ENCODE data around the gene USH2A.
"Not testable (repeated sequence)": the region's sequence is repeated elsewhere in the genome, so short reads cannot be mapped to it uniquely, and the experiment has no call there.

USH2A gene

DNA sequence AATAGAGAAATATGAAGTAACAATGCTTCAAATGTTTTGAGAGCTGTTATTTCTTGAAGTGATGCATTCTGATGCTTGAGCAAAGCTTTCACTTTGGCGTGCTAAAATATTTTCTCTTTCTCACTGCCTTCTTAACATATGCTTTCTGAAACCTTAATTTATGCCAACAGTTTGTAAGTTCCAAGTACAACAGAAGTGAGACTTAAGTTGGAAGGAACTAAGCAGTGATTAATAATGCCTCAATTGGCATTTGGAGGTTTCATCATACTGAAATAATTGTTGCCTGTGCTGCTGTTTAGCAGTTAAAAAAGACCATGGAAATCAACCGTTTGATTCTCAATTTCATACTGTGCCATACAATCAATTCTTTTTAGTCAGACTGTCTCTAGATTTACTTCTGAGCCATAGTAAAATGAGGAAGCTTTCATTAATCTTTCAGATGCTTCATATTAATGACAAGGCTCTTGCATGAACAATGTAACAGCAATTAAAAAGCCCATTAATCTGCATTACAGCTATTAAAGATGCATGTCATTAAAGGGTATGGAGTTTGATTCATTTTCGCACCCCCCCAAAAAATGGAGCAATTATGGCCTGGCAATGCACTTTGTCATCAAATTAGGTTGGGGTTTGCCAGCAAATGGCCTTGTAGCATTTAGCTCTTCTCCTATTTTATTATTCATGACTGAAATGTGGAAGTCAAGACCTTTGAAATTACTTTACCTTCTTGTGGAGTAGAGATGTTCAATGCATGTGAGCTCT, 375.3 kb downstream of the USH2A start:
- DNase-seq (ENCODE audit: low read depth, low spot score), result no peak

DNA sequence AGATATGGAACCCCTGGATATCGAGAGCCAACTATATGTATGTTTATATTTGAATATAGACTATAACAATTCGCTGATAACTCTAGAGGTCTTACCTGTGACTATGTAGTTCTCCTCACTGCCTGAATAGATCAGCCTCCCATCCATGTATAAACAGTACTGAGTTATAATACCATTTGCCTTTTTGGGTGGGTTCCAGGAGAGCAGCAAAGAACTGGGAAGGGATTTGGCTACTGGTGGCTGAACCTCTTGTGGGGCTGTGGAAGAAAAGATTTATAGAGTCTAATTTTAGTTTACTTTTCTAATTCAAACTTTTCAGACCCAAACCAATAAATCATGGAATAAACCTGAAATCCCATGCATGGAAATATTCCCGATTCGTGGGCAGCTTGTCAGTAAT, 376.9 kb downstream of the USH2A start:
- DNase-seq (ENCODE audit: low read depth, low spot score), result no peak

DNA sequence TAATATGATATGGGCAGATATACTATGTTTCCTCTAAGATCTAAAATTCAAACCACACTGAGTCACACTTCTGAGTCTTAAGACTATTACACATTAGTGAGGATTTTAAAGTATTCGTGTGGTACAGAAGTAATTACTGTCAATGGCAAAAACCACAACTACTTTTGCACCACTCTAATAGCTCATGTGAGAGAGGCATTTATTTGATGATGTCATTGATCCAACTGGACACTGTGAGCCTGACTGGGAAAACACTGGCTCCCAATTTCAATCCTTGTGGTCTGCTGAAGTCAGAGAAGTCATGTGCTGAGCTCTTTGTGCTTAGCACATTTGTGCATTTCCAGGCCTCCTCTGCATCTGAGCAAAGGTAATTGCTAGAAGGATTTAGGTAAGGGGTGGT, 377.8 kb downstream of the USH2A start:
- DNase-seq (ENCODE audit: low read depth, low spot score), result no peak

DNA sequence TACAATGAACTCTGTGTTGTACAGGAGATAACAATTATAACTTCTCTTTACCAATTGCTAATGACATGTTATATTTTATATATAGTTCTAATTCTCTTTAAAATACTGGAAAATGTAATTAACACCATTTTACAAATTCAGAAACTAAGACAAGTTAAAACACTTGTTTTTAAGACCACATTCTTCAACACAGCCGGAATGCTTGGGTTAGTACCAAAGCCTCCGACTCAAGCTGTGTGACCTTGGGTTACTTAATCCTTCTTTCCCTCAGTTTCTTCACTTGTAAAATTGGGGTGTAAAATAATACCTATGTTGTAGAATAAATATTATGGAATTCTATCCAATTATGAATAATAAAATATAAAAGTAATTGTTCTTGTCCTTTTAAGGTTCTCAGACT, 378.7 kb downstream of the USH2A start:
- DNase-seq (ENCODE audit: low read depth, low spot score), result no peak

DNA sequence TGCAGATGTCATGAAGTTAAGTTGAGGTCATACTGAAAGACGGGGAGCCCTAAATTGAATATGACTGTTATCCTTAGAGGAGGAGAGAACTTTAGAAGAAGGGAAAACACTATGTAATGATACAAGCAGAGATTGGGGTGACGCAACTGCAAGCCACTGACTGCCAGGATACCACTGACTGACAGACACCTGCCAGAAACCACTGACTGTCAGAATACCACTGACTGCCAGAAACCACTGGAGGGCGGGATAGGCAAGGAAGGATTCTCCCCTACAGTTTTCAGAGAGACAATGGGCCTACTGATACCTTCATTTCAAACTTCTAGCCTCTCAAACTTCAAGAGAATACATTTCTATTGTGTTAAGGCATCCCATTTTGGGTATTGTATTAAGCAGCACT, 388.7 kb downstream of the USH2A start:
- DNase-seq (ENCODE audit: low read depth, low spot score), result no peak

DNA sequence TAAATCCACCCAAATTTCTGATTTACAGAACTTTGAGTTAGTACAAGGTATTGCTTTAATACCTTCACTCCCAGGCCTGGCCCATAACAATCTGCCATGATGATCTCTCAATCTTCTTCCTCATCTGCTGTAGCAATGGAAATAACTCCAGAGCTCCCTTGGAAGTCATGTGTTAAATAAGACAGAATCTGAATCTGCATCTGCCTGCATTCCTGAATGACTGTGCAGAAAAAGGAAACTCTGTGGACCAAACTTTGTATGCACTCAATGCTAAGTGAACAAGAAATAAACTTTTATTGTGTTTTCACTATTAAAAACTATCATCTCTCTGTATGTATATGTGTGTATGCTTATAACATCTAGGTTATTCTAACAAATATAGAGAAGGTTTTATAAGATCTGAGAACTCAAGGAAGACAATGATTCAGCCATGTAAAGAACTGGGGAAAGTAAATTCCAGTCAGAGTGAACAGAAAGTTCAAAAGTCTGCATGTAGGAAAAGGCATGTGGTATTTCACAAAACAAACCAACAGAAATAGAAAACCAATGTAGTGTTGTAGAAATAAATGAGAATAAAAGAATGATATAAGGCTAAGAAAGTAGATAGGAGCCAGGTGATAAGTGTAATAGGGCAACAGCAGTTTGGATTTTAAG, 390.2 kb downstream of the USH2A start:
- DNase-seq (ENCODE audit: low read depth, low spot score), result no peak

DNA sequence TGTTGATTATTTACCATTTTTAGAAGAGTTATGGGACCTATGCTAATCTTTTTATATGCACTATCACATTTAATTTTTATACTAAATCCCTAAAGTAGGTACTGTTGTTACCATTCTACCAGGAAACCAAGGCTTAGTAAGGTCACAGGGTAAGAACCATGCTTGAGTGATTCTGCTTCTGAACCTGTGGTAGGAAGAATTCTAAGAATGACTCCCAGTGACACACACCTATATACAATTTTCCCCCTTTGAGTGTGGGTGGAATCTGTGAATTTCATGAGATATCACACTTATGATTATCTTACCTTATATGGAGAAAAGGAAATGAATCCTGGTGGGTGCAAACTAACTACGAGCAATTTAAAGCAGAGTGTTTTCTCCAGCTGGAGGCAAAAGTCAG, 391.0 kb downstream of the USH2A start:
- no peak for DNase-seq (ENCODE audit: low read depth, low spot score)

DNA sequence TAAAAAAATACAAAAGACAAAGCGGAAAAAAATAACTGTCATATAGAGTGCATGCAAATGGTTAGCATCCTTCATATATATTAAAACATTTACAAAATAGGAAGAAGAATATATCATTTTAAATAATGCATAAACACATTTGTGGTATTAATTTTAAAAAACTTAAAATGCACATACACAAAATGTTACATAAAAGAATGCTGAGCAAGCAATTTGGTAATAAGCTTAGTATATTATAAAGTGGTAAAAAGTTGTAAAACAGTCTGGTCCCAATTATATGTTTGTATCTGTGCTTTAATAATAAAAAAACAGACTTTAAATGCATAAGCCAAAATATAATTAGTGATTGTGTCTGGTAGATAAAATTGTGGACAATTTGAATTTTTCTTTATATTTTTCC, 394.6 kb downstream of the USH2A start:
- DNase-seq (ENCODE audit: low read depth, low spot score), result no peak

DNA sequence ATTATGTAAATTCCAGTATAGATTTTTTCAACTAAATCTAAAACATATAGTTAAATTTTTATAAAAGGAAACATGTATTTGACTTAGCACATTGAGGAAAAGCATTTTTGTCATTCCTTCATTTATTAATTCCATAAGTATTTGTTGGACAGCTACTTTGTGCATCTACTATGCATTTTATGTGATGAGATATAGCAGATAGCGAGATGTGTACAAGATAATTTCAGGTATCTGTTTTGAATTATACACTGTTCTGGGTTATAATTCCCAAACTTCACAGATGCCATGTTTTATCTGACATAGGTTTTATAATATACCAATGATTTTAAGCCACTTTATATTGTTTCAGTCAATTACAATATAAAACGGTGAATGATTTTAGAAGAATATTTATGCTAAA, 398.7 kb downstream of the USH2A start:
- no peak for DNase-seq (ENCODE audit: low read depth, low spot score)

DNA sequence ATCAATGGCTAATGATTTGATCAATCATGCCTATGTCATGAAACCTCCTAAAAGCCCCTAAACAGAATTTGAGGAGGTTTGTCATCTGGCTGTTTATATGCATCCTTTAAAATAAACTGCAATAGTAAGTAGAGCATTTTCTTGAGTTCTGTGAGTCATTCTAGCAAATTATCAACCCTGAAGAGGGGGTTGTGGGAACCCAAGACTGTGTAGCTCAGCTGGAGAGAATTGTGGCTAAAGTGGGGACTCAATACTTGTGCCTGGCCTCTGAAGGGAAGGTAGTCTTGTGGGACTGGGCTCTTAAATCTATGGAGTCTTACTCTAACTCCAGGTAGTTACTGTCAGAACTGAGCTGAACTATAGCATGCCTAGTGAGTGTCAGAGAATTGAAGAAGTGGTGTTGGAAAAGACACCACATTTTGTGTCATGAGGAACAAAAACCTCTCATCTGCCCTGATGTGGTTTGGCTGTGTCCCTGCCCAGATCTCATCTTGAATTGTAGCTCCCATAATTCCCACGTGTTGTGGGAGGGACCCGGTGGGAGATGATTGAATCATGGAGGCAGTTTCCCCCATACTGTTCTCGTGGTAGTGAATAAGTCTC, 402.4 kb downstream of the USH2A start:
- no peak for DNase-seq (ENCODE audit: low read depth, low spot score)

DNA sequence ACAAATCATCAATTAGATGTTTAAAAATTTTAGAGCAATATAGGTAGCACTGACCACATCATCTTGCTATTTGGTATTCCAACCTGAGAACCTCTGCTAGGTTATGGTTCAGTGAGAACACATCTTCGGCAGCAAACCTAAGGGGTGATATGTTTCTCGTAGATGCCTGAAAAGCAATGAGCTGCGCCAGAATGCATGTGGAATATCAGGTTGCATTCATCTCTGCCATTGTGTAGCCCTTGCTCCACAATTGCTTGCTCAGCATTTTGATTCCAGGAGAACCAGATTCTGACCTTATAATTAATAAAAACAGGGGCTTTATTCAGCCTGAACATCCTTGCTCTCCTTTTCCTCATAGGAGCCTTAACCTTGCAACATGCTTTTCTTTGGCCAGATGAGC, 408.1 kb downstream of the USH2A start:
- DNase-seq (ENCODE audit: low read depth, low spot score), result no peak

DNA sequence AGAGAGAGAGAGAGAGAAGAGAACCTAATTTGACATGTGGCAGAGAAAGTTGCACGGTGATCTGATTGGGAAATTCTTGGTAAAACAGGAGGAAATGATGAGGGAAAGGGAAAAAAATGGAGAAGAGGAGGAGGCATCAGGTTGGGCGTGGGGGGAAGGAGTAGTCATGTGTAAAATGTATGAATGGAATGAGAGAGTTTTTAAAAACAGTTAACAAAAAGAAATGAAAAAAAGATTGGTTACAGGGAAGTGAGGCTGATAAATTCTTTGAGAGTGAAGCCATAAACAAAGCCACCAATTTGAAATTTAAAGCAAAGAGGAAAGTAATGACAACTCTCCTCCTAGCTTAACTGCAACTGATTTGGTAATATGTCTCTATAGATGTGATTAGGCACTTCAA, 409.2 kb downstream of the USH2A start:
- no peak for DNase-seq (ENCODE audit: low read depth, low spot score)

DNA sequence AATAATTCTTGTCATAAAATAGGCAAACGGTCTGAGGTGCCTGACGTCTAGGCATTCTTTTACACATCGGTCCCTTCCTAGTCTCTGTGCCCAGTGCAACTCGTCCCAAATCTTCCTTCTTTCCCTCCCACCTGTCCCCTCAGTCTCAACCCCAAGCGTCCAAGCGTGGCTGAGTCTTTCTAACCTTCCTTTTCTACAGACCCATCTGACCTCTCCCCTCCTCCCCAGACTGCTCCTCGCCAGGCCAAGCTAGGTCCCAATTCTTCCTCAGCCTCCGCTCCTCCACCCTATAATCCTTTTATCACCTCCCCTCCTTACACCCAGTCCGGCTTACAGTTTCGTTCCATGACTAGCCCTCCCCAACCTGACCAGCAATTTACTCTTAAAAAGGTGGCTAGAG, 413.8 kb downstream of the USH2A start:
- DNase-seq (ENCODE audit: low read depth, low spot score), result not testable (repeated sequence)

DNA sequence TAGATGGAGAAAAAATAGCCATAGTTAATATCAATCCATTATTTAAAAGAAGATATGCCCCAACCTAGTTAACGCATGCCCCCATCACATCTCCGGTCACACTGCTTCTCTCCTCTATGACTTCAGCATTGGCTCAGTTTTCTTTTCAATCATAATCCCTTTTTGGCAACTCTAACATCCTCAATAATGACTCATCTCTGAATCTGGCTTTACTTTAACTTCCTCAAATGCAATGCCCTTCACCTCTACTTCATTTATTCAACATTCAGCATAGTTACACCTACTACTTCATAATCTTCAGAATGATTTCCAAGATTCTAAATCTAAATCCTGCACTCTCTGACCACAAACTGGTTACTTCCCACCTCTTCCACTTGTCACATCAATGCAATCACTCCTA, 417.3 kb downstream of the USH2A start:
- no peak for DNase-seq (ENCODE audit: low read depth, low spot score)

DNA sequence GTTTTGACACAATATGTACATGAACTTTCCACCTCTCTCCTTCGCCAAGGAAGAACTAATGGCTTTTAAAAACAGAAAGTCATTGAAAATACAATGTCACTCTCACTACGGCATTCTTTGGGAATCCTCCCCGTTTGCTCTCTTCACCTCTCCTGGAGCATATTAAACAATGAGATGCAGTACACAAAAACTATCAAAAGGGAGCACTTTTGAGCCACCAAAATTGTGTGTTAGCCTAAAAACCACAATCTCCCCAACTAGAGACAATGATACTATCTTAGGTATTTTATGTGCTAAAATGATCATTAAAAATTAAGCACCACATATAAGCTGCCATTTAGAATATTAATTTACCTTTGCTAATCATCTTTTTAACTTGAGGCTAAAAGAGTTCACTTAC, 430.6 kb downstream of the USH2A start:
- DNase-seq (ENCODE audit: low read depth, low spot score), result no peak

DNA sequence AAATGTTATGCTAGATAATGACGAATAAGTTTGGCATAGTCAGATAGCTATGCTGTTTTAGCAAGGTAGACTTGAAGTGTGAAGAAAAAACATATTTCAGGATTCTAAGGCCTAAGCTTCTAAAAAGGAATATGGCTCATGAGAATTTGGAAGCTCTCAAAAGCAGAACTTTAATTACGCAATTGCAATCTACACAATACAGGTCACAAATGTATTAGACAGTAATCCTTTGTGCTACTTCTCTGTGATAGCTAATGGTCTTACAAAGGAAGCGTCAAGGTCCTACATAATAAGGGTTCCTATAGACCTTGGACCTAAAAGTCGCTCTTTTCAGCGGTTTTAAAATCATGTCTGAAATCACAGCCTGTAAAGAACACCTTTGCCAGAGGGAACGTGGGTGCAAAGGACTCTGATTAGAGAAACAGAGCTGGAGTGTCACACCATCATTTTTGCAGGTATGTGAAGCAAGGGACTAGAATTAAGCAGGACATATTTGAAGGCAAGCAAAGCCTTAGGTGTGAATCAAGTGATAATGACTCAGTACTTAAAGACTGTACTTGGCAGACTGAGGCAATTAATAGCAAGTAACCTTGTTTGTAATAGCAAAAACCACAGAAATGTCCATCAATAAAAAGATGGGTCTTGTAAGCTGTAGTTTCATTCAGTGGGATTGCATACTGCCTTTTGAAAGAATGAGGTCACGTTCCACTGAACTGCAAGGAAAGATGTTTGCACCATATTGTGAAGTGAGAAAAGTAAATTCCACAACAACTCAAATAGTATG, 436.0 kb downstream of the USH2A start:
- DNase-seq (ENCODE audit: low read depth, low spot score), result no peak

DNA sequence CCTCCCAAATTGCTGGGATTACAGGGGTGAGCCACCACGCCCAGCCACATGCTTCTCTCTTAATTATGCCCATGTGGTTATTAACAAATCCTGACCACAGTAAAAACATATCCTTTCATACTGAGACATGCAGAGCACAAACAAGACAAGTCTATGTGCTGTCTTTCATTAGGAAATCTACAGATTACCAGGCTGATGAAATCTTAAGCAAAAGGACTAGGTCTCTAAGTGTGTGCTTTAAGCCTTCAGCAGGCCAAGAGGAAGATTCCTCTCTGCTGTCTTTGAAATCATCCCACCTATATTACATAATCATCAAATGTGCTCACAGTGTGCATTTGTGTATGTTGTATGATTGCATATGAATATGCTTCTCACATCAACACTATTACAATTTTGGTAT, 436.8 kb downstream of the USH2A start:
- no peak for DNase-seq (ENCODE audit: low read depth, low spot score)

DNA sequence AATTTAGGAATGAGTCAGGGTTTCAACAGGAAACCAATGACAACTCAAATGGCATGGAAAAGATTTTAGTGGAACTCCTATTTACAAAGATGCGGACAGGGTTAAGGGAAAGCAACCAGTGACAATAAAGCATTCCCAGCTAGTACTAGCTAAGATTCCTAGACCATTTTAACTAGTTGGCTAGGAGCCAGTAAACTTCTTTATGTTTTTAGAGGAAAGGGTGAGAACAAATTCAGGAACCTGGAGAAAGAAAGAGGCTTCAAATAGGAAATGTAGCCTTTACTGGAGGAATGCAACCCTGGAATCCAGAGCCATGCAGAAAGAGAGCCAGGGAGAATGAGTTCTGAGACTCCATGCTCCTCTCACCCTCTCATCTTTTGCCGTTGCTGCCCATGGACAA, 439.6 kb downstream of the USH2A start:
- DNase-seq (ENCODE audit: low read depth, low spot score), result no peak

DNA sequence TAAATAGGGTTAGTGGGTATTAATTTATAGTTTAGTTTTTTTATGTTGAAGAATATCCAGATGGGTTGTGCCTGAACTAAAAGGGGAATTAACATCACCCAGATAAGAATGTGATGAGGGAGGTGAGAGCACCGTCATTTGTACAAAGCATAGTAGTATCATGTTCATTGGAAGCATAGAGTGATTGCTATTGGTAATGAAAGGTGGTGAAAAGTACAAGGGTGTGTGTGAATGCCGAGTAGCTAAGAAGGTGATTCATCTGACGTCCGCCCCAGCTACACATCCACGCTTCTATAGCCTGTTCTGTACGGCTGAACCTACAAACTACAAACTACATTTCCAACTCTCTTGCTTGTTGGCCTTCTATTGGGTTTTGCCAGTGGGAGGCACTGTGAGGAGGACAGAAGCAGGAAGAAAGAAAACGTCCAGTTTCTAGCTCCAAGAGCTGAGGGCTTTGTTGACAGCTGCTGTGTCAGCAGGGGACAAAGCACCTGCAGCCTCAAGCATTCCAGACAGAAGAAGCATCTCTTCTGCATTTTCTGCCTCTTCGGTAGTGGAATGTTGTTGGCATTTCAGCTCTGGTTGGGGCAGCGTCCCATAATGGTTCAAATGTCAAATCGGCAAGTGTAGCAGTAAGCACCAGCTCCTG, 451.3 kb downstream of the USH2A start:
- DNase-seq (ENCODE audit: low read depth, low spot score), result no peak

DNA sequence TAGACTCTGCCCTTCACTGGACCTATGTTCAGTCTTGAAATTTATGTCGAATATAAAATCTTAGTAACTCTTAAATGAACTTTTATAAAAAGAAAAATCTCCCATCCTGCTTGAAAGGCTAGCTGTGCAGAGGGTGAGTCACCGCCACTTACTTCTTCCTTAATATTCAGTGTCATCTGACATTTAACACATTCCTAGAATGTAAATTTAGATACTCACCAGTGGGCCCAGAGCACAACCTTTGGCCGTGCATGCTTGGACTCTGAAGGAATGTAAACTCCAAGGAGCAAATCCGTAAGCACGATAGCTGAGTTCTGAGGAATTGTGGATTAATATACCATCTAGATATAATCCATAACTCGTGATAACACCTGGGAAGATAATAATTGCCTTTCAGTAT, 452.8 kb downstream of the USH2A start:
- no peak for DNase-seq (ENCODE audit: low read depth, low spot score)

DNA sequence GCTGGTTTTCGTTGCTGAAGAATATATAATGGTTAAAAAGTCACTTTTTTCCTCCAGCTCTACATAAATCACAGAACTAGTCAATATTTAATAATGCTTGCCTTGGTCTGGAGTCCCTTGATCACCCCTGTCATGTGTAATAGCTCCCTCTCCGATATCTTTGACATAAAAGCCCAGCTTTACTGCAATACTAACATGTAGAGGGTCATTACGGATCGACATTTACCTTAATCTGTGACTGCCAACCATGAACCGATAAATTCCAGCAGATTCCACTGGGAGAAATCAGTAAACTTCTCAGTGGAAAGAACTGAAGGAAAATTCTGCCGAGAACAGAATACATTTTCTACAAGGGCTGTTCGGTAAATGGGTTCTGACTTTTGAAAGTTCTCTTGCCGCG, 459.6 kb downstream of the USH2A start:
- DNase-seq (ENCODE audit: low read depth, low spot score), result no peak

DNA sequence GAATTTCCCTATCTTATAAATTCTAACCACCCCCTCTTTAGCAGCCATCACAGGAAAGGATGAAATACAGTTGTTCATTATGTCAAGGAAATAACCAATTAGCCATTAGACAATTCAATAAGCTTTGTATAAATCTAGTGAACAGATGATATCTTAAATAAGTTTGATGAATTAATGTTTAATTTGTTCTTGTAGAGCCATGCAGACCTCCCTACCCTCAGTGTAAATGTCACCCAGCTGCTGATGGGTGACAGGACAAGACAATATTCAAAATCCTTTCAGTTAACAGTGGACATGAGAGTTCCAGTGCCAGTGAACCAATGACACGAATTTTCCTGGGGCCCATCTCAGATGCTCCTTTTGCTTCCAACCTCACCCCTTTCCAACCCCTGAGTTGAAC, 460.2 kb downstream of the USH2A start:
- no peak for DNase-seq (ENCODE audit: low read depth, low spot score)

All from activated CD4-positive, CD25-positive, alpha-beta regulatory T cell treated with anti-CD3 and anti-CD28 coated beads, Interleukin-2, amount 50 U/mL, for 16 hours (primary cell).